Stimulated activated CD8-positive, alpha-beta memory T cell treated with anti-CD3 and anti-CD28 coated beads, Interleukin-12 subunit alpha, Interleukin-12 subunit beta, amount 100 ng/mL, for 4 hours (primary cell): Measurements from ENCODE around the gene ATP8B2.
A peak's percentile ranks its signal among the peaks of the same experiment; 100 is the strongest.
"Not testable (repeated sequence)": the region's sequence is repeated elsewhere in the genome, so short reads cannot be mapped to it uniquely, and the experiment has no call there.

Experiments
- DNase-seq: peaks from one replicate; pipeline ENCODE4 v3.0.0-alpha.2; 2020; ENCODE audit warnings: low read depth

The ATP8B2 gene

DNA sequence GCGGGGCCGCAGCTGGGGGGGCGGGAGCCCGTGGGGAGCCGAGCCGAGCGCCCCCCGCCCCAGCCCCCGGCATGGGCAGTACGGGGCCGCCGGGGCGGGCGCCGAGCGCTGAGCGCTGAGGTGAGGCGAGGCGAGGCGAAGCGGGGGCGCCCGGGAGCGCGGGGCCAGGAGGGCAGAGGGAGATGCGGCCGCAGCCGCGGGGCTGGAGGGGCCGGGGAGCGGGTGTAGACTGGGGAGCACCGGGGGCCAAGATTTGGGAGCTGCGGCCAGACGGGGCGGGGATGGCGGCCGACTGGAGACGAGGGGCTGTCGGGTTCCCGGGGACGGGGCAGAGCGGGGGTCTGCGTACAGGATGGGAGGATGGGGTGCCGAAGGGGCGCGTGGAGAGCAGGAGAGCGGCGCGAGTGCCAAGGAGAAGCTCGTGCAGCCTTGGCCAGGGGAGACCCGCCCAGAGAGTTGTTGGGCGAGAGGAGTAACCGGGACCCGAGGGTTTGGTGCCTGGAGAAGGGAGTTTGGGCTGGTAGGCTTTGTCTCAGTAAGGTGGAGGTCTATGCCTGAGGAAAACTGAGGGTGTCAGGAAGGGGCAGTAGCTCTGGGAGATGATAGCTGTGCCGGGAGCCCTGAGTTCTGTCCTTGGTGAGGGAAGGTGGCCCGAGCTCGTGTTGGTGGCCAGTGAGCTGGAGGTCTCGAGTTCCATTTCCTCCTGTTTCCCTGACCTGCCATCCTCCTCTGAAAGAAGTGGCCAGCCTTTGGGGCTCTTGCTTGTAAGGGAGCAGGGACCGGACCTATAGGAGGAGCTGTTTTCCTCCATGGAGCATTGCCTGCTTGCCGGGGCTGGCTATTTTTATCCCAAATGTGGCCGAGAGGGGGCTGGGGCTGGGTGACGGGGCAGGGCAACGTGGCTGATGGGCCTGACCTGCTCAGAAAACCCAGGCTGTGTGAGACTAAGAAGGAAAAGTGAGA, 539 bp downstream of the ATP8B2 start:
- DNase-seq = no peak

DNA sequence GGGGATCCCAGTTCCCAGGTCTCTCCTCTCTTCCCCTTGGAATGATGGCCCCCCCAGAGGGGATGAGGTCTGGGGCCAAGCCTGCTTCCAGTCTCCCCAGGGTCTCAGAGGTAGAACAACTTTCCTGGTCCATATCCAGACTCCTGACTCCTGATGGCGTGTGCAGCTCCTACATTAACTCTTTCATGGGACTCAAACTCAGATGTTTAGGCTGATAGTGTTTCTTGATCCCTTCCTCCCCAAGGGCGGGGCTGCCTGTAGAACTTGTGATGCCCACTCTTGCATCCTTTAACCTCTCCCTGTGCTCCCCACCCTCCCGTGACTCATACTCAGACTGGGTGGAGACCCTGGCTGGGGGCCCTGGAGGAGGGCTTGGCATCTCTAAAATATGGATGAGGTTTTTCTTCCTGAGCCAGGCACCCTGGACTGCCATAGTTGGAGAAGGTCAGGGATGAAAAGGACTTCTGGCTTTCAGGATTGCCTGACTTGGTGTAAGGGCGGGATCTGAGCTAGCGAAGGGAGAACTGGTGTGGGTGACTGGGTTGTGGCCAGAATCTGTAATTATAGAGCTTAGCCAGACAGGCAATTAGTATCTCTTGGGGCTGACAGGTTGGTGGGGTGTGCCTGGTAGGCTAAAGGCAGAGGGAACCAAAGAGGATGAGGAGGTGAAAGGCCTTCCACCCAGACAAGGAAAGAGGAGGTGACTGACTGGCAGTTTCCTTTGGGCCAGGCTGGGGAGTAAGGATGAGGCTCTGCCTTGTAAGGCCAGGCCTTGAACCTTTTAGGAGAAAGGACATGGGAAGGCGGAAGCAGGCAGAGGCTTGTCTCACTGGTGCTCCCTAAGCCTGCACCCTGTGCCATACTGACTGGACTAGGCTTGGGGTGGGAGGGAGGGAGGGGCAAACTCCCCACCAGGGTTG, 1.5 kb downstream of the ATP8B2 start:
- DNase-seq = no peak

GRCh38 chr1:154327466-154328317, 2.4 kb downstream of the ATP8B2 start:
- DNase-seq = no peak

- peak; percentile 87 for DNase-seq
These were observed 3.2 kb downstream of the ATP8B2 start for GRCh38 chr1:154328318-154329151.

GRCh38 chr1:154329152-154329521, 3.8 kb downstream of the ATP8B2 start:
- no peak for DNase-seq

- no peak for DNase-seq
These were observed 4.3 kb downstream of the ATP8B2 start for GRCh38 chr1:154329551-154330131.

DNA sequence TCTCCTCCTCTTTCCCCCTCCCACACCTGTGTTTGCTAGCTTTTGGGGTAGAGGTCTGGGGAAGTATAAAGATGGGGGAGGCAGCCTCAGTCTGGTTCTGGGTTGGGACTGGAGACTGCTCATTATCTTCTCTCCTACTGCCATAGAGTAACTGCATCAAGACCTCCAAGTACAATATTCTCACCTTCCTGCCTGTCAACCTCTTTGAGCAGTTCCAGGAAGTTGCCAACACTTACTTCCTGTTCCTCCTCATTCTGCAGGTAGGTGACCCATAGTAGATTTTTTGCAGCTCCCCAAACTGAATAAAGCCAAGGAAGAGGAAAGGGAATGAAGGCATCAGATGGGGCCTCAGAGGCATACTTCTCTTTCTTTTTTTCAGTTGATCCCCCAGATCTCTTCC, 5.3 kb downstream of the ATP8B2 start:
- DNase-seq = no peak

GRCh38 chr1:154334079-154335024, 9.0 kb downstream of the ATP8B2 start:
- DNase-seq = no peak

DNA sequence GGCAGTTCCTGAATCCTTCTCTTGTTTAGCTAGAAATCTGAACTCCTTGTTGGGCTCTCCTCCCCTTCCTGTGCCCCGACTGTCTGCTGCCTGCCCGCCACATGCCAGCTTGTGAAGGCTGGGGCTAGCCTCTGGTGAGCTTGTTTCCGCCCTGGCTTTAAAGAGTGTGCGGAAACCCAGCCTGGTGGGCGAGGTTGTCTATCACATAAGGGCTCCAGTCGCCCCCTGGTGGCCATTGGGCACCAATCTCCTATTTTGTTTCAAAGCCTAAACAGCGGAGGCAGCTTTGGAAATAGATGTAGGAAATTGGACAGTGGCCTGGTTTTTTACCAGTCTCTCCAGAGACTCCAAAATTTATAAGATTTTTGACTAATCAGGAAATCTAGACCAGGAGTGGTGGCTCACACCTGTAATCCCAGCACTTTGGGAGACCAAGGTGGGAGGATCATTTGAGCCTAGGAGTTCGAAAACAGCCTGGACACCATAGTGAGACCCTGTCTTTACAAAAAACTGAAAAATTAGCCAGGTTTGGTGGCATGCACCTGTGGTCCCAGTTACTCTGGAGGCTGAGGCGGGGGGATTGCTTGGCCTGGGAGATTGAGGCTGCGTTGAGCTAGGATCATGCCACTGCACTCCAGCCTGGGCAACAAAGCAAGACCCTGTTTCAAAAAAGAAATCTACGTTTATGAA, 9.8 kb downstream of the ATP8B2 start:
- peak; percentile 76 for DNase-seq

- DNase-seq = no peak
These were observed 12.0 kb downstream of the ATP8B2 start for GRCh38 chr1:154337253-154337894.

- DNase-seq = no peak
These were observed 13.6 kb downstream of the ATP8B2 start for GRCh38 chr1:154338875-154339274.

DNA sequence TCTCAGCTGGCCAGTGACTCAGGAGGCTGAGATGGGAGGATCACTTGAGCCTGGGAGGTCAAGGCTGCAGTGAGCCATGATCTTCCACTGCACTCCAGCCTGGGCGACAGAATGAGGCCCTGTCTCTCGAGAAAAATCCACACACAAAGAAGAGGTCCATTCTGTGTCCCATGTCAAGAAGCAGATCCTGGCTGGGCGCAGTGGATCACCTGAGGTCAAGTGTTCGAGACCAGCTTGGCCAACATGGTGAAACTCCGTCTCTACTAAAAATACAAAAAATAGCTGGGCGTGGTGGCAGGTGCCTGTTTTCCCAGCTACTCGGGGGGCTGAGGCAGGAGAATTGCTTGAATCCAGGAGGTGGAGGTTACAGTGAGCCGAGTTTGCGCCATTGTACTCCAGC, 16.0 kb downstream of the ATP8B2 start:
- DNase-seq = not testable (repeated sequence)

DNA sequence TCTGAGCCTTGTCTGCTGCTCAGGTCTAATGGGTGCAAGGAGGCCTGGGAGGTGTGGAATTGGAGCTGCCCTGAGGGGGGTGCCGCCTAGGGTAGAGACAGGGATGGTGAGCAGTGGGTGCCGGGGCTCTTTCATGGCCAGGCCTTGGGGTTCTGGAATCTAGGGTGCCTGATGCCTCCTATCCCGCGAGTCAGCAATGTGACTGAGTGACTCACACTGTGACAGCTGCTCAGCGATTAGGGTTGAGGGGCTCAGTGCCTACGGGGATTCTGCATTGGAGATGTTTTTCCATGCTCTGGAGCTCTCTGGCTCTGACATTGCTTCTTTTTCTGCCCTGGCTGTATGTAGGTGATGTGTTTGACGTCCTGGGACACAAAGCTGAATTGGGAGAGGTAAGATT, 16.8 kb downstream of the ATP8B2 start:
- no peak for DNase-seq

GRCh38 chr1:154342836-154343472, 17.6 kb downstream of the ATP8B2 start:
- peak; percentile 56 for DNase-seq

DNA sequence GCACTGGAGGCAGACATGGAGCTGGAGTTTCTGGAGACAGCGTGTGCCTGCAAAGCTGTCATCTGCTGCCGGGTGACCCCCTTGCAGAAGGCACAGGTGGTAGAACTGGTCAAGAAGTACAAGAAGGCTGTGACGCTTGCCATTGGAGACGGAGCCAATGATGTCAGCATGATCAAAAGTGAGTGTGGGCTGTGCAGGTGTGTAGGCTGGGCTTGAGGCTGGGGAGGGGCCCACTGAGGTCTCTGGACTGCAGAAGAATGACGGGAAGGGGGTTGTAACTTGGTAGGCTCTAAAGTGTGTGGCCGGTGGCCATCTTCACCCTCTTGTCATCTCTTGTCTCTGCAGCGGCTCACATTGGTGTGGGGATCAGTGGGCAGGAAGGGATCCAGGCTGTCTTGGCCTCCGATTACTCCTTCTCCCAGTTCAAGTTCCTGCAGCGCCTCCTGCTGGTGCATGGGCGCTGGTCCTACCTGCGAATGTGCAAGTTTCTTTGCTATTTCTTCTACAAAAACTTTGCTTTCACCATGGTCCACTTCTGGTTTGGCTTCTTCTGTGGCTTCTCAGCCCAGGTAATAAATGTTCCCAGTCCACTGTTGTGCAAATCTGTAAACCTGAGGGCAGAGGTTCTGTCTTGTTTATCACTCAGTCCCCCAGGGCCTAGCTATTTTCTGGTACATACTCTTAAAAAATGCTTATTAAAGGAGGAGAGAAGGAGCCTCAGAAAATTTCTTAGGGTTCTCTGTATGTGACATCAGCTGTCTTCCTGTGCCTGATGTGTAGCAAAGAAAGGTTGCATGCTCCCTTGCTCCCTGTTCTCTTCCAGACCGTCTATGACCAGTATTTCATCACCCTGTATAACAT, 19.9 kb downstream of the ATP8B2 start:
- peak; percentile 39 for DNase-seq

DNA sequence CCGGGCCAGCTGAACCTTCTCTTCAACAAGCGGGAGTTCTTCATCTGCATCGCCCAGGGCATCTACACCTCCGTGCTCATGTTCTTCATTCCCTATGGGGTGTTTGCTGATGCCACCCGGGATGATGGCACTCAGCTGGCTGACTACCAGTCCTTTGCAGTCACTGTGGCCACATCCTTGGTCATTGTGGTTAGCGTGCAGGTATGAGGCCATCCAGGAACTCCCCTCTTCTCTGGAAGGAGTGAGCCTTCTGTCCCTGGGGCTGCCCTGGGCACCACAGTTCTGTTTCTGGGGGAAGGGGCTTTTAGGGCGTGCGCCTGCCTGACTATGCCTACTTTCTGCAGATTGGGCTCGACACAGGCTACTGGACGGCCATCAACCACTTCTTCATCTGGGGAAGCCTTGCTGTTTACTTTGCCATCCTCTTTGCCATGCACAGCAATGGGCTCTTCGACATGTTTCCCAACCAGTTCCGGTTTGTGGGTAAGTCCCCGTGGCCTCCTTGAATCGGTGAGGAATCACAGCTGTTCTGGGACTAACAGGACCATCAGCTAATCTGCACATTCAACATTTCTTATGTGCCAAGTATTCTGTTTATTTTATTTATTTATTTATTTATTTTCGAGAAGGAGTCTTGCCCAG, 21.1 kb downstream of the ATP8B2 start:
- DNase-seq = no peak
